ENCODE data around the gene DLG3.

DNA sequence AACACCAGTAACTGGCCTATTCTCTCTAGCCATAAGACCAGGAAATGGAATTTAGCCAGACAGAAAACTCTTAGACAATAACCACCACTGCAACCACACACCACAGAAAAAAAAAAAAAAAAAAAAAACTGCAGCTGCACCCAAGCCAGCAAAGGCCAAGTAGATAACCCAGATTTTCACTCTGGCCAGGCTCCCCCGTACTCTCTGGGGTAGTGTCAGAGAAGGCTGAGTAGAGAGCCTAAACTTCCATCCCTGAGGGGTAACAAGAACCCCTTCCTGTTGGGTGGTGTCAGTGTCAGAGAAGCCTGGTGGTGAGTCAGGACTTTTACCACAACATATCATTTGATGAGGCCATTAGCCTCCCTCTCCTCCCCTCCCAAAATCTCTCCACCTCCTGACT lies 5.6 kb upstream of the DLG3 start:
- TF ChIP-seq, protein P1, sequence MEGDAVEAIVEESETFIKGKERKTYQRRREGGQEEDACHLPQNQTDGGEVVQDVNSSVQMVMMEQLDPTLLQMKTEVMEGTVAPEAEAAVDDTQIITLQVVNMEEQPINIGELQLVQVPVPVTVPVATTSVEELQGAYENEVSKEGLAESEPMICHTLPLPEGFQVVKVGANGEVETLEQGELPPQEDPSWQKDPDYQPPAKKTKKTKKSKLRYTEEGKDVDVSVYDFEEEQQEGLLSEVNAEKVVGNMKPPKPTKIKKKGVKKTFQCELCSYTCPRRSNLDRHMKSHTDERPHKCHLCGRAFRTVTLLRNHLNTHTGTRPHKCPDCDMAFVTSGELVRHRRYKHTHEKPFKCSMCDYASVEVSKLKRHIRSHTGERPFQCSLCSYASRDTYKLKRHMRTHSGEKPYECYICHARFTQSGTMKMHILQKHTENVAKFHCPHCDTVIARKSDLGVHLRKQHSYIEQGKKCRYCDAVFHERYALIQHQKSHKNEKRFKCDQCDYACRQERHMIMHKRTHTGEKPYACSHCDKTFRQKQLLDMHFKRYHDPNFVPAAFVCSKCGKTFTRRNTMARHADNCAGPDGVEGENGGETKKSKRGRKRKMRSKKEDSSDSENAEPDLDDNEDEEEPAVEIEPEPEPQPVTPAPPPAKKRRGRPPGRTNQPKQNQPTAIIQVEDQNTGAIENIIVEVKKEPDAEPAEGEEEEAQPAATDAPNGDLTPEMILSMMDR (IDR thresholded peaks at IDR 0.05): no peak
- TF ChIP-seq CEBPB (IDR thresholded peaks at IDR 0.05) (no peak), JUN (IDR thresholded peaks at IDR 0.05) (no peak), RAD21 (conservative IDR thresholded peaks at IDR 0.05 in 1 of 2, IDR thresholded peaks at IDR 0.05 in 1 of 2) (no peak)
- TF ChIP-seq, protein P2, sequence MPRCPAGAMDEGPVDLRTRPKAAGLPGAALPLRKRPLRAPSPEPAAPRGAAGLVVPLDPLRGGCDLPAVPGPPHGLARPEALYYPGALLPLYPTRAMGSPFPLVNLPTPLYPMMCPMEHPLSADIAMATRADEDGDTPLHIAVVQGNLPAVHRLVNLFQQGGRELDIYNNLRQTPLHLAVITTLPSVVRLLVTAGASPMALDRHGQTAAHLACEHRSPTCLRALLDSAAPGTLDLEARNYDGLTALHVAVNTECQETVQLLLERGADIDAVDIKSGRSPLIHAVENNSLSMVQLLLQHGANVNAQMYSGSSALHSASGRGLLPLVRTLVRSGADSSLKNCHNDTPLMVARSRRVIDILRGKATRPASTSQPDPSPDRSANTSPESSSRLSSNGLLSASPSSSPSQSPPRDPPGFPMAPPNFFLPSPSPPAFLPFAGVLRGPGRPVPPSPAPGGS (IDR thresholded peaks at IDR 0.05): no peak
